ENCODE results near the gene ARHGDIB.

Gene ARHGDIB

GRCh38 chr12:14989790-14990189 lies 28.4 kb upstream of the ARHGDIB start:
- H3K27ac ChIP-seq = no peak overlapping the region
- no peaks in the 10 kb centered on the region for H3K36me3 ChIP-seq (ENCODE audit: insufficient read depth, low read length)
- no peak for TF ChIP-seq POLR2AphosphoS5 (IDR thresholded peaks at IDR 0.05; ENCODE audit: borderline replicate concordance, low read depth, low read length)
- no peak for TF ChIP-seq EZH2 (IDR thresholded peaks at IDR 0.05)
- TF ChIP-seq FOXP2 (optimal IDR thresholded peaks at IDR 0.05; ENCODE audit: control extremely low read depth, extremely low read length, insufficient read depth) = no peak
- no peak overlapping the region for H3K9ac ChIP-seq (ENCODE audit: insufficient read length)
- H3K9me3 ChIP-seq (ENCODE audit: low read depth, low read length) = peaks cover 5% of the 10 kb centered on the region; the same call in 1 of the 2 replicates
- H3K4me3 ChIP-seq = no peak overlapping the region
- no peak for DNase-seq (ENCODE audit: low read depth, low spot score)

DNA sequence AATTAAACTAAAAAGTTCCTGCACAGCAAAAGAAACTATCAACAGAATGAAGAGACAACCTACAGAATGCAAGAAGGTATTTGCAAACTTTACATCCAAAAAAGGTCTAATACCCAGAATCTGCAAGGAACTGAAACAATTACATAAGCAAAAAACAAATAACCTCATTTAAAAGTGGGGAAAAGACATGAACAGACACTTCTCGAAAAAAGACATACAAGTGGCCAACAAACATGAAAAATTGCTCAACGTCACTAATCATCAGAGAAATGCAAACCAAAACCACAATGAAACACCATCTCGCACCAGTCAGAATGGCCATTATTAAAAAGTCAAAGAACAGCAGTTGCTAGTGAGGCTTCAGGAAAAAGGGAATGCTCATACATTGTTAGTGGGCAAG lies 26.6 kb upstream of the ARHGDIB start:
- H3K9ac ChIP-seq (ENCODE audit: insufficient read length) = no peak overlapping the region
- H3K9me3 ChIP-seq (ENCODE audit: low read depth, low read length) = peaks cover 5% of the 10 kb centered on the region; the same call in 1 of the 2 replicates
- H3K27ac ChIP-seq = no peak overlapping the region
- no peak overlapping the region for H3K4me3 ChIP-seq
- TF ChIP-seq EZH2 (IDR thresholded peaks at IDR 0.05) (no peak), FOXP2 (optimal IDR thresholded peaks at IDR 0.05; ENCODE audit: control extremely low read depth, extremely low read length, insufficient read depth) (no peak), POLR2AphosphoS5 (IDR thresholded peaks at IDR 0.05; ENCODE audit: borderline replicate concordance, low read depth, low read length) (no peak)
- no peak for DNase-seq (ENCODE audit: low read depth, low spot score)
- H3K36me3 ChIP-seq (ENCODE audit: insufficient read depth, low read length) = no peaks in the 10 kb centered on the region

GRCh38 chr12:14986449-14986848 lies 25.0 kb upstream of the ARHGDIB start:
- no peak overlapping the region for H3K4me3 ChIP-seq

DNA sequence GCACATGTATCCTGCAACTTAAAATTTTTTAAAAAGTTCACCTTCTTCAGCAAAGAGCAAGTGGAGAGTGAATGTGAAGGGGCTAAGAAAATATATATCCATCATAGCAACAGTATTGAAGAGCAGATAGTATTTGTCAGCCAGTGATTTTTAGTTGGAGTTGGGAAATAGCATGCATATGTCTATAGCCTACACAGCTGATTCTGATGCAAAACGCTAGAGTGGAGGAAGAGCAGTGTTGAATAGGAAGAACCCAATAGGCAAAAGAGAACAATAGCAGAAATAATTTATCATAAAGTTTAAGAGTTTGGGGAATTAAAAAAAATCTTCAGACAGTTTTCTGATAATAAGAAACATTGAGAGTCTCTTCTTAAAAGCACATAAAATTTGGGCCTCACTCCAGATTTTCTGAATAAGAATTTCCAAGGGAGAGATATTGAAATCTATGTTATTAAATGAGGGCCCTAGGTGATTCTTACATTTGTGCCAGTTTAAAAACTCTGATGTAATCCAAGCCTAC lies 23.4 kb upstream of the ARHGDIB start:
- Histone ChIP-seq H3K9me3 (ENCODE audit: low read depth, low read length) (peaks cover 5% of the 10 kb centered on the region; the same call in 1 of the 2 replicates), H3K36me3 (ENCODE audit: insufficient read depth, low read length) (no peaks in the 10 kb centered on the region), H3K27ac (no peak overlapping the region), H3K4me3 (no peak overlapping the region), H3K9ac (ENCODE audit: insufficient read length) (no peak overlapping the region)
- TF ChIP-seq FOXP2 (optimal IDR thresholded peaks at IDR 0.05; ENCODE audit: control extremely low read depth, extremely low read length, insufficient read depth) = no peak
- TF ChIP-seq POLR2AphosphoS5 (IDR thresholded peaks at IDR 0.05; ENCODE audit: borderline replicate concordance, low read depth, low read length) = no peak
- no peak for TF ChIP-seq EZH2 (IDR thresholded peaks at IDR 0.05)
- no peak for DNase-seq (ENCODE audit: low read depth, low spot score)

More at GRCh38 chr12:14986449-14986848, 25.0 kb upstream of the ARHGDIB start:
- Histone ChIP-seq H3K27ac (no peak overlapping the region), H3K36me3 (ENCODE audit: insufficient read depth, low read length) (no peaks in the 10 kb centered on the region), H3K9me3 (ENCODE audit: low read depth, low read length) (peaks cover 5% of the 10 kb centered on the region; the same call in 1 of the 2 replicates), H3K9ac (ENCODE audit: insufficient read length) (no peak overlapping the region)
- DNase-seq (ENCODE audit: low read depth, low spot score) = no peak
- TF ChIP-seq FOXP2 (optimal IDR thresholded peaks at IDR 0.05; ENCODE audit: control extremely low read depth, extremely low read length, insufficient read depth) = no peak
- TF ChIP-seq EZH2 (IDR thresholded peaks at IDR 0.05) = no peak
- no peak for TF ChIP-seq POLR2AphosphoS5 (IDR thresholded peaks at IDR 0.05; ENCODE audit: borderline replicate concordance, low read depth, low read length)

DNA sequence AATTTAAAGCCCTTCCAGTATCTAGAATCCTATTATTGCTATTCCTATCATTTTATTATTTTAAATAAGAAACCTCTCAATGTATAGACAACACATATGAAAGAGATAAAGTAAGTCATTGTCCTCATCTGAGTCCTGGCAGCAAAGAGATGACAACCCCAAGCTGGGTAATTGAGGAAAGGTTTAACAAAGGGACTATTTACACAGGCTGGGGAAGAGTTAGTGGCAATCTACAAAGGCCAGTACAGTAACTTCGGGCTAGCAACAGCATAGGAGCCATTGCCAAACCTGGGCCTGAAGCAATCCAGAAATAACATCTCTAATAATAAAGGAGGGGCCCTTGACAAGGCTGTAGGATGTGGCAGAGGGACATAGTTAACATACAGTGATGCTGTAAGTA lies 22.6 kb upstream of the ARHGDIB start:
- TF ChIP-seq POLR2AphosphoS5 (IDR thresholded peaks at IDR 0.05; ENCODE audit: borderline replicate concordance, low read depth, low read length) (no peak), EZH2 (IDR thresholded peaks at IDR 0.05) (no peak), FOXP2 (optimal IDR thresholded peaks at IDR 0.05; ENCODE audit: control extremely low read depth, extremely low read length, insufficient read depth) (no peak)
- Histone ChIP-seq H3K27ac (no peak overlapping the region), H3K9me3 (ENCODE audit: low read depth, low read length) (peaks cover 5% of the 10 kb centered on the region; the same call in 1 of the 2 replicates), H3K9ac (ENCODE audit: insufficient read length) (no peak overlapping the region), H3K4me3 (no peak overlapping the region), H3K36me3 (ENCODE audit: insufficient read depth, low read length) (no peaks in the 10 kb centered on the region)
- DNase-seq (ENCODE audit: low read depth, low spot score) = no peak

DNA sequence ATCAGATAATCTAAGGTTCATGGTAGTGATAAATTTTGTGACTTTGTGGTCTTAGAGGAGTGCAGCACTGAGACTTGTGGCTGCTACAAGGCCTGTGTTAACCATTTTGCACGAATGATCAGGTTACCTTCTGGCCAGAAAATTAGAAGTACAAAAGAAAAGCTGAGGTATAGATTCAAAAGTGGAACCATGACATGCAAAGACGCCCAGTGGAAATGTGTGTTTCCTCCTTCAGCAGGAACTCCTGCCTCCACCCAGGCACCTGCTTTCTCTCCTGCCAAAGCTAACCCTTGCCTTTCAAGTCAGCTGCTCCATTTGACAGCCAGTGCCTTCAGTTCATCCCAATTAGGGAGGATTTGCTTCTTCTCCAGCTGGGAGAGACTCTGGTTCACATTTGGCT lies 21.6 kb upstream of the ARHGDIB start:
- no peak for TF ChIP-seq FOXP2 (optimal IDR thresholded peaks at IDR 0.05; ENCODE audit: control extremely low read depth, extremely low read length, insufficient read depth)
- no peak for TF ChIP-seq EZH2 (IDR thresholded peaks at IDR 0.05)
- TF ChIP-seq POLR2AphosphoS5 (IDR thresholded peaks at IDR 0.05; ENCODE audit: borderline replicate concordance, low read depth, low read length) = no peak
- Histone ChIP-seq H3K4me3 (no peak overlapping the region), H3K27ac (no peak overlapping the region), H3K9me3 (ENCODE audit: low read depth, low read length) (peaks cover 5% of the 10 kb centered on the region; the same call in 1 of the 2 replicates), H3K9ac (ENCODE audit: insufficient read length) (no peak overlapping the region), H3K36me3 (ENCODE audit: insufficient read depth, low read length) (no peaks in the 10 kb centered on the region)
- no peak for DNase-seq (ENCODE audit: low read depth, low spot score)

- Histone ChIP-seq H3K9ac (ENCODE audit: insufficient read length) (no peak overlapping the region), H3K36me3 (ENCODE audit: insufficient read depth, low read length) (no peaks in the 10 kb centered on the region), H3K9me3 (ENCODE audit: low read depth, low read length) (peaks cover 3% of the 10 kb centered on the region; the same call in 1 of the 2 replicates), H3K27ac (no peak overlapping the region), H3K4me3 (no peak overlapping the region)
- no peak for TF ChIP-seq EZH2 (IDR thresholded peaks at IDR 0.05)
- TF ChIP-seq POLR2AphosphoS5 (IDR thresholded peaks at IDR 0.05; ENCODE audit: borderline replicate concordance, low read depth, low read length) = no peak
- TF ChIP-seq FOXP2 (optimal IDR thresholded peaks at IDR 0.05; ENCODE audit: control extremely low read depth, extremely low read length, insufficient read depth) = no peak
- no peak for DNase-seq (ENCODE audit: low read depth, low spot score)
Measured at GRCh38 chr12:14982562-14982961, 21.2 kb upstream of the ARHGDIB start.

GRCh38 chr12:14981049-14981448 lies 19.6 kb upstream of the ARHGDIB start:
- Histone ChIP-seq H3K27ac (no peak overlapping the region), H3K9me3 (ENCODE audit: low read depth, low read length) (no peaks in the 10 kb centered on the region), H3K4me3 (no peak overlapping the region), H3K36me3 (ENCODE audit: insufficient read depth, low read length) (no peaks in the 10 kb centered on the region), H3K9ac (ENCODE audit: insufficient read length) (no peak overlapping the region)
- no peak for DNase-seq (ENCODE audit: low read depth, low spot score)
- TF ChIP-seq POLR2AphosphoS5 (IDR thresholded peaks at IDR 0.05; ENCODE audit: borderline replicate concordance, low read depth, low read length) = no peak
- no peak for TF ChIP-seq FOXP2 (optimal IDR thresholded peaks at IDR 0.05; ENCODE audit: control extremely low read depth, extremely low read length, insufficient read depth)
- no peak for TF ChIP-seq EZH2 (IDR thresholded peaks at IDR 0.05)

DNA sequence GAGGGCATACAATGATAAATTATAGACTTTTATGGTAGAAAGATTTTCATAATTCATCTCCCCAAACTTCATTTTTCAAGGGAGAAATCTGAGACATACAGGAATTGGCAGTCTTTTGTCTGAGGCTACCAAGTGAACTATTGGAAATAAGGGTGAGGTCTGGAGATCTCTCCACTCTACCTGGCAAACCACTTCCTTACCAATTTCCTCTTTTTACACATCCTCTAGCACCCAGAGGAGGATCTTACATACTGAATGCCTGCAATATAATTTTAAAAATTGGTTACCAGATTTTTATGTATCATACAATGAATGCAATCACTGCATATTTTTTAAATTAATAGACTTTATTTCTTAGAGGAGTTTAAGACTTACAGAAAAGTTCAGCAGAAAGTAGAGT lies 18.1 kb upstream of the ARHGDIB start:
- Histone ChIP-seq H3K4me3 (no peak overlapping the region), H3K9me3 (ENCODE audit: low read depth, low read length) (no peaks in the 10 kb centered on the region), H3K9ac (ENCODE audit: insufficient read length) (no peak overlapping the region), H3K36me3 (ENCODE audit: insufficient read depth, low read length) (no peaks in the 10 kb centered on the region), H3K27ac (no peak overlapping the region)
- DNase-seq (ENCODE audit: low read depth, low spot score) = no peak
- TF ChIP-seq POLR2AphosphoS5 (IDR thresholded peaks at IDR 0.05; ENCODE audit: borderline replicate concordance, low read depth, low read length) (no peak), FOXP2 (optimal IDR thresholded peaks at IDR 0.05; ENCODE audit: control extremely low read depth, extremely low read length, insufficient read depth) (no peak), EZH2 (IDR thresholded peaks at IDR 0.05) (no peak)
